A549 (cell line): ENCODE measurements around the gene SLC25A11. TPM values are rescaled to one million over a fixed set of nuclear protein-coding genes. Genes with fewer than 3 reads are reported as not detected.

Experiments used
- BHLHE40 ChIP-seq: IDR thresholded peaks from 2 replicates; pipeline ENCODE4 v1.6.1; 2012; ENCODE audit warnings: low read depth, low read length, inconsistent platforms
- CBX2 ChIP-seq: fragments of 200-600 bp; sonication (generic); IDR thresholded peaks from 2 replicates; pipeline ENCODE4 v1.6.1; 2016; ENCODE audit warnings: low read depth, mild to moderate bottlenecking, borderline replicate concordance
- CBX8 ChIP-seq: fragments of 200-600 bp; sonication (generic); IDR thresholded peaks from 2 replicates; pipeline ENCODE4 v1.6.1; 2016
- CEBPB ChIP-seq, 2 experiments: fragments of >200 bp in 1 of 2; sonication (Bioruptor Twin) in 1 of 2; formaldehyde crosslinking in 1 of 2; IDR thresholded peaks; 2 replicates each; pipeline ENCODE4 v1.6.1; 2012 to 2016
- CHD4 ChIP-seq: fragments of 200-600 bp; sonication (generic); IDR thresholded peaks from 2 replicates; pipeline ENCODE4 v1.6.1; 2016; ENCODE audit warnings: antibody characterized with exemption, mild to moderate bottlenecking, borderline replicate concordance
- EHF ChIP-seq: fragments of 250-450 bp; sonication (Bioruptor Pico); IDR thresholded peaks from 2 replicates; pipeline ENCODE4 v1.5.0; 2020; ENCODE audit warnings: mild to moderate bottlenecking
- EHMT2 ChIP-seq: fragments of 200-600 bp; sonication (generic); IDR thresholded peaks from 2 replicates; pipeline ENCODE4 v1.6.1; 2016; ENCODE audit warnings: antibody characterized with exemption, low read depth, mild to moderate bottlenecking, moderate library complexity
- ELK1 ChIP-seq: fragments of 150-350 bp; IDR thresholded peaks from 2 replicates; pipeline ENCODE4 v1.6.1; 2014; ENCODE audit warnings: low read depth, mild to moderate bottlenecking, low read length
- EP300 ChIP-seq, 2 experiments: fragments of >200 bp; sonication (Bioruptor Twin); formaldehyde crosslinking; IDR thresholded peaks; 2 replicates in 1 of 2; 3 replicates in 1 of 2; pipeline ENCODE4 v1.6.1; 2016 to 2017
- ESRRA ChIP-seq: fragments of 150-350 bp; IDR thresholded peaks from 2 replicates; pipeline ENCODE4 v1.6.1; 2014; ENCODE audit warnings: mild to moderate bottlenecking, low read length, borderline replicate concordance
- FOXS1 ChIP-seq: fragments of 250-450 bp; sonication (Bioruptor Pico); IDR thresholded peaks from 2 replicates; pipeline ENCODE4 v1.5.0; 2020; ENCODE audit warnings: mild to moderate bottlenecking, moderate library complexity
- GATA3 ChIP-seq: IDR thresholded peaks from 2 replicates; pipeline ENCODE4 v1.6.1; 2012; ENCODE audit warnings: borderline replicate concordance
- HES2 ChIP-seq: fragments of >200 bp; sonication (Bioruptor Twin); formaldehyde crosslinking; IDR thresholded peaks from 2 replicates; pipeline ENCODE4 v1.6.1; 2016
- HEYL ChIP-seq: fragments of 250-450 bp; sonication (Bioruptor Pico); IDR thresholded peaks from 2 replicates; pipeline ENCODE4 v1.8.0; 2021; ENCODE audit warnings: mild to moderate bottlenecking, moderate library complexity
- HOXA7 ChIP-seq: fragments of 250-450 bp; sonication (Bioruptor Pico); IDR thresholded peaks from 2 replicates; pipeline ENCODE4 v1.5.0; 2020; ENCODE audit warnings: mild to moderate bottlenecking, moderate library complexity
- HOXB13 ChIP-seq: fragments of 250-450 bp; sonication (Bioruptor Pico); IDR thresholded peaks from 2 replicates; pipeline ENCODE4 v1.5.0; 2020; ENCODE audit warnings: low read depth, mild to moderate bottlenecking, moderate library complexity
- JUNB ChIP-seq: fragments of >200 bp; sonication (Bioruptor Twin); formaldehyde crosslinking; IDR thresholded peaks from 2 replicates; pipeline ENCODE4 v1.6.1; 2016
- MAFK ChIP-seq: fragments of 450-650 bp; IDR thresholded peaks from 2 replicates; pipeline ENCODE4 v1.6.1; 2014; ENCODE audit not compliant: partially characterized antibody
- NPAS2 ChIP-seq: fragments of 250-450 bp; sonication (Bioruptor Pico); IDR thresholded peaks from 2 replicates; pipeline ENCODE4 v1.8.0; 2022; ENCODE audit warnings: mild to moderate bottlenecking, moderate library complexity, borderline replicate concordance
- POLR2A ChIP-seq: IDR thresholded peaks from 2 replicates; pipeline ENCODE4 v1.6.1; 2012; ENCODE audit warnings: mild to moderate bottlenecking, low read length
- POLR2AphosphoS2 ChIP-seq: conservative IDR thresholded peaks from 2 replicates; pipeline ENCODE4 v1.6.1; 2012; ENCODE audit warnings: low read length, improper control_type of control experiment, inconsistent platforms
- RFX5 ChIP-seq: fragments of 450-650 bp; IDR thresholded peaks from 2 replicates; pipeline ENCODE4 v1.7.1; 2014; ENCODE audit warnings: antibody characterized with exemption, mild to moderate bottlenecking, moderate library complexity
- TFCP2L1 ChIP-seq: fragments of 250-450 bp; sonication (Bioruptor Pico); IDR thresholded peaks from 2 replicates; pipeline ENCODE4 v1.5.0; 2021; ENCODE audit warnings: mild to moderate bottlenecking
- TP53 ChIP-seq: fragments of 250-450 bp; sonication (Bioruptor Pico); IDR thresholded peaks from 2 replicates; pipeline ENCODE4 v1.5.0; 2021; ENCODE audit warnings: mild to moderate bottlenecking, moderate library complexity
- ZC3H11A ChIP-seq: fragments of 450-650 bp; IDR thresholded peaks from 2 replicates; pipeline ENCODE4 v1.6.1; 2014; ENCODE audit warnings: antibody characterized with exemption, mild to moderate bottlenecking
- ZNF302 ChIP-seq: fragments of 250-450 bp; sonication (Bioruptor Pico); IDR thresholded peaks from 2 replicates; pipeline ENCODE4 v1.9.0; 2021; ENCODE audit warnings: inconsistent platforms, mild to moderate bottlenecking, moderate library complexity
- ZSCAN20 ChIP-seq: fragments of 250-450 bp; sonication (Bioruptor Pico); IDR thresholded peaks from 2 replicates; pipeline ENCODE4 v1.8.0; 2022; ENCODE audit warnings: mild to moderate bottlenecking, moderate library complexity
- polyA plus RNA-seq, 4 experiments: library from polyadenylated mRNA; depleted of rRNA in 3 of 4; stranded (reverse); fragments of >200 nt; fragmentation: RNase III in 1 of 4; extraction: RNeasy Plus Mini Kit Qiagen cat#74134 plus additional on column Dnase treatment in 1 of 4; gene quantifications; 2 replicates in 3 of 4; 3 replicates in 1 of 4; pipeline ENCODE4 v1.2.3, GENCODE V29; 2011 to 2017
- TF ChIP-seq, protein P1 (sequence below): fragments of >200 bp; sonication (Bioruptor Twin); formaldehyde crosslinking; IDR thresholded peaks from 3 replicates; pipeline ENCODE4 v1.6.1; 2016
- TF ChIP-seq, protein P2 (sequence below): fragments of 250-450 bp; sonication (Bioruptor Pico); IDR thresholded peaks from 2 replicates; pipeline ENCODE4 v1.5.0; 2020; ENCODE audit warnings: low read depth, mild to moderate bottlenecking, moderate library complexity

The SLC25A11 gene
- polyA plus RNA-seq, 2 of the 4 experiments (the other 2 are of a cell fraction): 60.2 to 69.2 TPM

DNA sequence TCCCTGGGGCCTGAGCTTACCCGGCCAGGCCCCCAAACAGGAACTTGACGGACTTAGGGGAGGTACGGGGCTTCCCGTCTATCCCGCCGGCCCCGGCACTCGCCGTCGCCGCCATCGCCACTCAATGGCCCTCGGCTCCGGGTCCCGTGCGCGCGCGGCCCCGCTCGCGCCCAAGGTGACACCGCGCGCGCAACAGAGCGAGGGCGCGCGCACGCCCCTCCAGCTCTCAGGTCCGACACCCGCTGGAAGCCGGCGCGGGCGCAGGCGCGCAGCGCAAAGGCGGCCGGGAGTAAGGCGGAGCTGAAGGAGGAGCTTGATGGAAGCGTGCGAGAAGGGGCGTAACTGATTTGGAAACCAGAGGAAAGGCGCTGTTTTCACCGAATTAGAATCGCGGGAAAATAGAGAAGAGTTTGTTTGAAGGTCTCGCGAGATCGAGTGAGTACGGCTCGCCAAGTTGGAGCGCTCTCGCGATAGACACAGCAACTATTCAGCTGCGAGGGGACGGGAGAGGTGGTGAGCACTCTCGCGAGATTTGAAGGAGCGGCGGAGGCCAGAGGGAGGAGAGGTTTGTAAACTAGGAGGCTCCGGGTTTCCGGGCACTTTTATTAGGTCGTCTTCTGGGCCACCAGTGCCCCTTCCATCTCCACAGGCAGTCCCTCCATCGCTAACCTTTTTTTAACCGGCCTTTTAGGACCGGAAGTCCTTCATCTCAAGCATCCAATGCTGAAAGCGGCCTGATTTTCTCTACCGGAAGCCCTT is at the start of gene SLC25A11, which contains the start of gene RNF167 (continued):
- TF ChIP-seq CBX8: no peak
- TF ChIP-seq EP300 (IDR thresholded peaks at IDR 0.05): no peak
- TF ChIP-seq HOXA7: no peak
- 0 out of 2 replicates have a peak, but pooled peaks have one; percentile 51 for TF ChIP-seq ESRRA
- no peak for TF ChIP-seq ZSCAN20 (CRISPR knock-in tag)
- TF ChIP-seq HES2: no peak
- TF ChIP-seq, protein P1, sequence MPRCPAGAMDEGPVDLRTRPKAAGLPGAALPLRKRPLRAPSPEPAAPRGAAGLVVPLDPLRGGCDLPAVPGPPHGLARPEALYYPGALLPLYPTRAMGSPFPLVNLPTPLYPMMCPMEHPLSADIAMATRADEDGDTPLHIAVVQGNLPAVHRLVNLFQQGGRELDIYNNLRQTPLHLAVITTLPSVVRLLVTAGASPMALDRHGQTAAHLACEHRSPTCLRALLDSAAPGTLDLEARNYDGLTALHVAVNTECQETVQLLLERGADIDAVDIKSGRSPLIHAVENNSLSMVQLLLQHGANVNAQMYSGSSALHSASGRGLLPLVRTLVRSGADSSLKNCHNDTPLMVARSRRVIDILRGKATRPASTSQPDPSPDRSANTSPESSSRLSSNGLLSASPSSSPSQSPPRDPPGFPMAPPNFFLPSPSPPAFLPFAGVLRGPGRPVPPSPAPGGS: peak; percentile 89; the same call in 2 of the 3 replicates
- TF ChIP-seq, protein P2, sequence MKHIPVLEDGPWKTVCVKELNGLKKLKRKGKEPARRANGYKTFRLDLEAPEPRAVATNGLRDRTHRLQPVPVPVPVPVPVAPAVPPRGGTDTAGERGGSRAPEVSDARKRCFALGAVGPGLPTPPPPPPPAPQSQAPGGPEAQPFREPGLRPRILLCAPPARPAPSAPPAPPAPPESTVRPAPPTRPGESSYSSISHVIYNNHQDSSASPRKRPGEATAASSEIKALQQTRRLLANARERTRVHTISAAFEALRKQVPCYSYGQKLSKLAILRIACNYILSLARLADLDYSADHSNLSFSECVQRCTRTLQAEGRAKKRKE (CRISPR knock-in tag): no peak
- no peak for TF ChIP-seq CHD4
- no peak for TF ChIP-seq TP53
- TF ChIP-seq POLR2A: peak; percentile 91
- TF ChIP-seq GATA3: peak; percentile 95
- peak; percentile 76; the same call in 1 of the 2 replicates for TF ChIP-seq TFCP2L1
- TF ChIP-seq NPAS2 (CRISPR knock-in tag): no peak
- TF ChIP-seq EHF (CRISPR knock-in tag): no peak
- TF ChIP-seq ZC3H11A: no peak
- no peak for TF ChIP-seq MAFK
- TF ChIP-seq CEBPB (IDR thresholded peaks at IDR 0.05): peak in 1 of 2 experiments; percentile 24; a peak in 1 of 4 replicates
- no peak for TF ChIP-seq HOXB13
- TF ChIP-seq HEYL (CRISPR knock-in tag): no peak
- TF ChIP-seq ZNF302 (CRISPR knock-in tag): no peak
- no peak for TF ChIP-seq CBX2
- TF ChIP-seq RFX5: no peak
- no peak for TF ChIP-seq JUNB
- peak; percentile 77 for TF ChIP-seq BHLHE40
- no peak for TF ChIP-seq POLR2AphosphoS2
- TF ChIP-seq ELK1: no peak
- TF ChIP-seq EHMT2: no peak
- no peak for TF ChIP-seq FOXS1 (CRISPR knock-in tag)
